Peyer's patch (tissue), 4 donors: ENCODE data around the gene OR6N2.

Source experiments
- CTCF ChIP-seq, 6 experiments: fragments of 450-650 bp in 4 of 6; fragments of 200-600 bp in 2 of 6; sonication (generic) in 1 of 6; IDR thresholded peaks; one replicate each; pipeline ENCODE4 v1.5.1; 2017 to 2019; ENCODE audit warnings: antibody characterized with exemption in 6 of 6, mild to moderate bottlenecking in 3 of 6, moderate library complexity in 1 of 6
- POLR2A ChIP-seq, 2 donors: fragments of 450-650 bp; IDR thresholded peaks; one replicate each; pipeline ENCODE4 v1.5.1; 2017; ENCODE audit warnings: antibody characterized with exemption in 2 of 2, mild to moderate bottlenecking in 2 of 2, moderate library complexity in 2 of 2

DNA sequence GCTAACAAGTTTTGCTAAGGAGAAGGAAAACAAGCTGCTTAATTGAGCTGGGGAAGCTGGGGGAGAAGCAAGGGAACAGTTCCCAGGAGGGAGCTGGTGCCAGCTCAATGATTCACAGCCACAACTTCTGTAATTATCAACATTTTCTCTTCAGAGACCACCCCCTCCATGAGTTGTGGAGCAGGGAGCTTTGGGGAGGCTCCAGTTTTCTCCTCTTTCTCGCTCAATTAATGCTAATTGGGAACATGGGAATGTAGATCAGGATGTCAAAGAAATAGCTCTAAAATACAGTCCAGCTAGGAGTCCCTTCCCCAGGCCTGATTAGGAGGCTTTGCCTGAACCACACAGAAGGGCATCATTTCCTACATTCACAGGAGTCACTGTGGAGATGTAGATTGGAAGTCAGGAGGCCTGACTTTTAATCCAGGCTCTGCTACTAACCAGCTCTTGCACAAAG, 38.0 kb upstream of the OR6N2 start:
- no peak for TF ChIP-seq CTCF (IDR thresholded peaks at IDR 0.05)
- no peak for TF ChIP-seq POLR2A (IDR thresholded peaks at IDR 0.05)
